IPS DF 6.9 (cell line): Measurements from ENCODE around the gene JUND.

Experiments
- DNase-seq: peaks from one replicate; pipeline ENCODE4 v3.0.0-alpha.2; 2013; ENCODE audit warnings: low read depth, low spot score
- H3K27ac ChIP-seq: one replicate; pipeline ENCODE4 v1.5.1; 2013; ENCODE audit warnings: low read length, control low read depth
- H3K27me3 ChIP-seq: 2 replicates; pipeline ENCODE4 v1.6.1; 2013; ENCODE audit warnings: mild to moderate bottlenecking, low read length; ENCODE audit not compliant: control insufficient read depth, insufficient read depth
- H3K36me3 ChIP-seq: 2 replicates; pipeline ENCODE4 v1.6.1; 2013; ENCODE audit warnings: low read length; ENCODE audit not compliant: control insufficient read depth, insufficient read depth
- H3K4me1 ChIP-seq: 2 replicates; pipeline ENCODE4 v1.6.1; 2013; ENCODE audit warnings: low read length; ENCODE audit not compliant: control insufficient read depth, insufficient read depth
- H3K4me3 ChIP-seq: 2 replicates; pipeline ENCODE4 v1.5.1; 2013; ENCODE audit warnings: mild to moderate bottlenecking, low read length
- H3K9me3 ChIP-seq: 2 replicates; pipeline ENCODE4 v1.6.1; 2013; ENCODE audit warnings: low read length, inconsistent platforms; ENCODE audit not compliant: control insufficient read depth, insufficient read depth
- WGBS: extraction: QIAGEN DNeasy Blood & Tissue Kit; methylation state at CpG from one replicate; pipeline ENCODE4 v1.1.7; 2013; ENCODE audit warnings: mixed read lengths, missing lambda C conversion rate; ENCODE audit not compliant: insufficient read length, insufficient coverage; 5-methylcytosine and 5-hydroxymethylcytosine counted together

Gene JUND

DNA sequence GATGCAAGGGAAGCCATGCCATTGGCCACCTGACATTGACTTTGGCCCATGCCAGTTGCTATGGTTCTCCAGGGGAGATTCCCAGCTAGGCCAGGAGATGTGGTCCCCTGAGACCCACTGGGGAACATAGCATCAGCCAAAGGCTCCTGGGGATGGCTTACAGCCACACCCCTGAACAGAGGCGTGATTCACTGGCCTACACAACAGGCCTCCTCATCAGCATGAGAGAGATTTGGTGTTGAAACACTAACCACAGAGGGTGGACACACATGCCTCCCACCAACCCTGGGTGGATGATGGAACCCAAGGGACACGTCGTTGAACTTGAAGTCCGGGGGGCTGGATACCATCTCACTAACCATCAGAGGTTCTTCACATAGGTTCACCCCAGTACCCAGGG lies 21.5 kb downstream of the JUND start:
- Histone ChIP-seq H3K9me3 (no peaks in the 10 kb centered on the region), H3K4me1 (peaks cover 3% of the 10 kb centered on the region), H3K27ac (no peak overlapping the region), H3K27me3 (no peaks in the 10 kb centered on the region), H3K36me3 (no peaks in the 10 kb centered on the region; the same call in 1 of the 2 replicates), H3K4me3 (no peak overlapping the region)
- WGBS = no CpG with 5 or more reads among the region's 4 CpGs
- no peak for DNase-seq

DNA sequence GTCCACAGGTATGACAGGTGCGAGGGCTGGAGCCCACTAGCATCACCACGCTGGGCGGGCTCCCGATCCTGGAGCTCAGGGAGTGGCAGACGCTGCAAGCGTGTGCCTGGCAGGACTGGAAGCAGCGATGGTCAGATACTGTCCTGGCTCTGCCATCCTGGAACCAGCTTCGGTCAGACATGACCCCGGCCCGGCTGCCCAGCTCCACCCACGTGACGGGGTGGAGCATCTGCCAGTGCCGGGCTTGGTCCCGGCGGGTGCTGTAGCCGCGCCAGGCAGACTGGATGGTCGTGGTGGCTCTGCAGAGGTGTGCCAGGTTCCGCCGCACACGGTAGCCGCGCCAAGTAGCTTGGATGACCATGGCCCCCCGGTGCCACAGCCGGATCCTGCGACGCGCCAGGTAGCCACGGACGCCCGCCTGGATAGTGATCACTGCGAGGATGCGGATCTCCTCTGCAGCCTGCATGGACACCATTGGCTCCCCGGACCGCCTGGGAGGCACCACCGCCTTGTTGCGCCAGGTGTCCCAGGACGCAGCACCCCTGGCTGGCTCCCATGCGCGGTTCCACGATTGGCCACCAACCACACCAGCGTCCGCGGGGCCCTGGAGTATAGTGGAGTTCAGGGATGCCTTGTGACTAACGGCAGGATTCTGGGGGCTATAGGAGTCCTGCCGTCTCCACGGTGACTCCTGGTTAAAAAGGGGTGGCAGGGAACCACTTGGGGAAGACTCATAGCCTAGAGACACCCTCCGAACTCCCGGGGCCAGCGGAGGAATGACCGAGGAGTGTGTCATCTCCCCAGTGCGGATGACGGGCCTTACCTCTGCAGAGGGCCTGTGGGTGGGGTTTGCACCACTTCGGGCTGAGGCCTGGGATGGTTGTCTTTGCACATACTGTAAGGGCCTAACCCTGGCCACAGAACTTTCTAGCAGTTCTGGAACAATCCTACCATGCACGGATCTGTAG lies 23.6 kb downstream of the JUND start:
- H3K4me1 ChIP-seq = peaks cover 6% of the 10 kb centered on the region
- H3K27ac ChIP-seq = no peak overlapping the region
- H3K9me3 ChIP-seq = no peaks in the 10 kb centered on the region
- no peak overlapping the region for H3K4me3 ChIP-seq
- H3K27me3 ChIP-seq = no peaks in the 10 kb centered on the region
- WGBS = no CpG with 5 or more reads among the region's 55 CpGs
- DNase-seq = no peak
- H3K36me3 ChIP-seq = no peaks in the 10 kb centered on the region; the same call in 1 of the 2 replicates

DNA sequence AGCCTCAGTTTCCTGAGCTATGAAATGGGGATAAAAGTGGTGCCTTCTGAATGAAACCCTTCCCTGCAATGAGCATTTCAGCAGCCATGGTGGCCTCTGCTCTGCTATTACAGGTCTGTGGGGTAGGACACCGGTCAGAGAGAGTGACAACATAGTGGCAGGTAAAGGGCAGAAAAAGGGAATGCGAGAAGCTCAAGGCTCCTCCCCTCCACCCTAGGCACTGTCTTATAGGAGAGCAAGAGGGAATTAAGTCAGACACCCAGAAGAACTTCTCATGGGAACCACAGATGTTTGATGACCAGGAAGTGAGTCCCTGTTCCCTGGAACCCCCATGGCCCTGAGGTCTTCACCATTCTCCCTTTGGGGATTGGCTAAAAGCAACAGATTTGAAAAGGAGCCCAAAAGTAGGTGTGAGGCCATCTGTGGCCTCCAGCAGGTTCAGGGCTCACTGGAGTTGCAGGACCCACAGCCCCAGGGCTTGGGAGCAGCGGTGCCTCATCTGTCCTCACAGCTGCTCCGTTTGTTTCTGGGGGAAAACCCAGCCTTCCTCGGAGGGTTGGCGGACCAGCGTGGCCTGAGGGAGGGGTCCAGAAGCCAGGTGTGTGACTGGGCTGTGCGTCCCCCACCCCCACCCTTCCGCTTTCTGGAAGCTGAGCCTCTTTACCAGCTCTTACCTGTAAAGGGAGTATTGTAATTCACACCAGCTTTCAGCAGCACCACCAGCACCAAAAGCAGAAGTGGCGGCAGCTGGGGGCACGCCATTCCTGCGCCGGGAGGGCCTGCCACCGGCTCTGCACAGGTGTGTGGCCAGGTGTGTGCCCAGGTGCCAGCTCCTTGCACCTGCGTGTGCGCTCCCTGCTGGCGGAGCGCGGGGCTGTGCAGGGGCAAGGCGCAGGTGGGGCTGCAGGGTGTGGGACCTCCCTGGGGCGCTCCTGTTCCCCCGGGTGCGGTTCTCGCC lies 26.6 kb downstream of the JUND start:
- H3K4me3 ChIP-seq = no peak overlapping the region
- no CpG with 5 or more reads among the region's 24 CpGs for WGBS
- peaks cover 6% of the 10 kb centered on the region for H3K4me1 ChIP-seq
- H3K27ac ChIP-seq = no peak overlapping the region
- no peak for DNase-seq
- H3K36me3 ChIP-seq = no peaks in the 10 kb centered on the region; the same call in 1 of the 2 replicates
- H3K9me3 ChIP-seq = no peaks in the 10 kb centered on the region
- no peaks in the 10 kb centered on the region for H3K27me3 ChIP-seq

DNA sequence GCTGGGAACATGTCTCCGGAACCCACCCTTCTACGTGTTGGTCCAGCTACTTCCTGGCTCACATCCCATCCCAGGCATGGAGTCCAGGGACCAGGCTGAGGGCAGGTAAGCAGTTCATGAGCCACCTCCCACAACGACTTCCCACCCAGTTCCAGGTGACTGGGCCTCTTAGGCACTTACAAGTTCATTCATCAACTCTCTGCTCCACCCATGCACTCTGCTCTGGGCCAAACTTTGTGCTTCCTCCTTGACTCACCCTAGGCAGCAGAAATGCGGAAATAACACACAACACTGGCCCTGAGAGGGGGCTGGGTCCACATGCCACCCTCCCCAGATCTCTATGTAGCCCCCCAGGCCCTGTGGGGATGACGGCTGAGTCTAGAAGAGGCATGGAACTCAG lies 27.7 kb downstream of the JUND start:
- H3K27me3 ChIP-seq = no peaks in the 10 kb centered on the region
- H3K27ac ChIP-seq = no peak overlapping the region
- DNase-seq = no peak
- no peaks in the 10 kb centered on the region for H3K9me3 ChIP-seq
- WGBS = no CpG with 5 or more reads among the region's 5 CpGs
- H3K4me1 ChIP-seq = peaks cover 6% of the 10 kb centered on the region
- no peaks in the 10 kb centered on the region; the same call in 1 of the 2 replicates for H3K36me3 ChIP-seq
- H3K4me3 ChIP-seq = no peak overlapping the region

DNA sequence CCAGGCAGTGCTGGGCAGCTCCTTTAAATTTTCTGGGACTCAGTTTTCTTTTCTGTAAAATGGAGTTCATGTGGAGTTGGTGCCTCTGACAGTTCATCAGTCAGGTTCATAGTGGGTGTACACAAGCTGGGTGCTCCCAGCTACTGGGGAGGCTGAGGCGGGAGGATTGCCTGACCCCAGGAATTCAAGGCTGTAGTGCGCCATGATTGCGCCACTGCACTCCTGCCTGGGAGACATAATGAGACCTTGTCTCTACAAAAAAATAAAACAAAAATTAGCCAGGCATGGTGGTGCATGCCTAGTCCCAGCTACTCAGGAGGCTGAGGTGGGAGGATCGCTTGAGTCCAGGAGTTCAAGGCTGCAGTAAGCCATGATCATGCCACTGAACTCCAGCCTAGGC lies 28.3 kb downstream of the JUND start:
- H3K27ac ChIP-seq = no peak overlapping the region
- no peaks in the 10 kb centered on the region for H3K9me3 ChIP-seq
- no peak for DNase-seq
- H3K27me3 ChIP-seq = no peaks in the 10 kb centered on the region
- H3K36me3 ChIP-seq = no peaks in the 10 kb centered on the region; the same call in 1 of the 2 replicates
- no peak overlapping the region for H3K4me3 ChIP-seq
- no CpG with 5 or more reads among the region's 4 CpGs for WGBS
- H3K4me1 ChIP-seq = peaks cover 6% of the 10 kb centered on the region

DNA sequence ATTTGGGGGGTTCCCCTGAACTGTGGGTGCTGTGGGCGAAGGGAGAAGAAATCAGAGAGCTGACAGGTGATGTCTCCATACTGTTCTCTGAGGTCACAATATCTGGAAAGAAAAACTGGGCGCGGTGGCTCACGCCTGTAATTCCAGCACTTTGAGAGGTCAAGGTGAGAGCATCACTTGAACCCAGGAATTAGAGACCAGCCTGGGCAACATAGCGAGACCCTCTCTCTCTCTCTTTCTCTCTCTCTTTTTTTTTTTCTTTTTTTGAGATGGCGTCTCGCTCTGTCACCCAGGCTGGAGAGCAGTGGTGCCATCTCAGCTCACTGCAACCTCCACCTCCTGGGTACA lies 29.1 kb downstream of the JUND start:
- Histone ChIP-seq H3K27me3 (no peaks in the 10 kb centered on the region), H3K27ac (no peak overlapping the region), H3K4me3 (no peak overlapping the region), H3K36me3 (no peaks in the 10 kb centered on the region; the same call in 1 of the 2 replicates), H3K9me3 (no peaks in the 10 kb centered on the region), H3K4me1 (peaks cover 6% of the 10 kb centered on the region)
- no CpG with 5 or more reads among the region's 7 CpGs for WGBS
- DNase-seq = no peak

- Histone ChIP-seq H3K4me3 (0 out of 2 replicates have a peak overlapping the region, but pooled peaks have one; percentile 16), H3K27ac (no peak overlapping the region), H3K27me3 (no peaks in the 10 kb centered on the region), H3K4me1 (peaks cover 6% of the 10 kb centered on the region), H3K9me3 (no peaks in the 10 kb centered on the region), H3K36me3 (no peaks in the 10 kb centered on the region)
- WGBS = no CpG with 5 or more reads among the region's 23 CpGs
- peak; percentile 81 for DNase-seq
Measured at GRCh38 chr19:18251587-18252369, 29.6 kb downstream of the JUND start.

- no CpG with 5 or more reads among the region's 5 CpGs for WGBS
- Histone ChIP-seq H3K27me3 (no peaks in the 10 kb centered on the region), H3K4me1 (peaks cover 2% of the 10 kb centered on the region), H3K4me3 (no peak overlapping the region), H3K36me3 (no peaks in the 10 kb centered on the region), H3K9me3 (no peaks in the 10 kb centered on the region), H3K27ac (no peak overlapping the region)
- DNase-seq = no peak
Measured at GRCh38 chr19:18249834-18250233, 31.6 kb downstream of the JUND start.

DNA sequence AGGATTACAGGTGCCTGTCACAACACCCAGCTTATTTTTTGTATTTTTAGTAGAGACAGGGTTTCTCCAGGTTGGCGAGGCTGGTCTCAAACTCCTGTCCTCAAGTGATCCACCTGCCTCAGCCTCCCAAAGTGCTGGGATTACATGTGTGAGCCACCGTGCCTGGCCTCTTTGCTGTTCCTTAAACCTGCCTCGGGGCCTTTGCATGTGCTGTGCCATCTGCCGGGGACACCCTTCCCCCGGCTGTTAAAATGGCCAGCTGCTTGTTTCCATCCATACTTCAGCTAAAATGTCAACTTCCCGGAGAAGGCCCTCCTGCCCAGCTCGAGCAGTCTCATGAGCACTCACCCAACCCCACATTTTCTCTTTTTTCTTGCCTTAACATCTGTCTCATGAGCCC lies 36.1 kb downstream of the JUND start:
- no peak overlapping the region for H3K4me3 ChIP-seq
- H3K27ac ChIP-seq = no peak overlapping the region
- no CpG with 5 or more reads among the region's 7 CpGs for WGBS
- no peak for DNase-seq
- no peaks in the 10 kb centered on the region for H3K9me3 ChIP-seq
- no peaks in the 10 kb centered on the region for H3K27me3 ChIP-seq
- no peaks in the 10 kb centered on the region; the same call in 1 of the 2 replicates for H3K4me1 ChIP-seq
- H3K36me3 ChIP-seq = no peaks in the 10 kb centered on the region

GRCh38 chr19:18239303-18239702 lies 42.1 kb downstream of the JUND start:
- Histone ChIP-seq H3K9me3 (no peaks in the 10 kb centered on the region), H3K27ac (no peak overlapping the region), H3K4me3 (no peak overlapping the region), H3K36me3 (no peaks in the 10 kb centered on the region), H3K4me1 (no peaks in the 10 kb centered on the region), H3K27me3 (no peaks in the 10 kb centered on the region)
- DNase-seq = no peak
- WGBS = no CpG with 5 or more reads among the region's 12 CpGs
